ENCODE measurements around the gene ROR1. TPM values are rescaled to one million over a fixed set of nuclear protein-coding genes. Genes with fewer than 3 reads are reported as not detected.

ROR1 gene
- total and polyA plus RNA-seq, 8 donors: 25.5 to 95.8 (median 83.0) TPM

DNA sequence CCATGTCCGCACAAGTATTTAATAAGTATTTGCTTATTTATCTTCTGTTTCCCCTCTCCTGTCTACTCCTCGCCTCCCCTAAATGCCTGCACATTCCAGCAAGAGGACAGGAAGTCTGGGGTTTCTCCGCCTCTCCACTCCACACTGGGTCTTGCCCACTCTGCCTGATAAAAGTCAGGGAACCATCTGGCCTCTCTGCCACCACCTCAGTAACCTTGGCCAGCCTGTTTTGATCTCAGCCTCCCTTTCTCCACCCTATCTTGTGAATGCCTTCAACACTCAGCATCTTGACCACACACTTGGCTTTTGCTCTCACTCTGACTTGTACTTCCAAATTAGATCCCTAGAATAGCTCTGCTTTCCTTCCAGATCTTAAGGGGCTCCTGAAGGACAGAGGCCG lies 264.3 kb downstream of the ROR1 start:
- DNase-seq: no peak
- intact Hi-C loops (cut with DNase I): no loop called here
- no peak overlapping the region for H3K4me3 ChIP-seq
- H3K4me1 ChIP-seq: peaks cover 0 to 4% of the 10 kb centered on the region in 2 donors
- no peak for ATAC-seq
- peak overlapping the region in 1 of 2 donors; percentile 13 for H3K27ac ChIP-seq
- no peaks in the 10 kb centered on the region for H3K27me3 ChIP-seq
- no peaks in the 10 kb centered on the region for H3K9me3 ChIP-seq
- H3K36me3 ChIP-seq: no peaks in the 10 kb centered on the region
- TF ChIP-seq, protein P1, sequence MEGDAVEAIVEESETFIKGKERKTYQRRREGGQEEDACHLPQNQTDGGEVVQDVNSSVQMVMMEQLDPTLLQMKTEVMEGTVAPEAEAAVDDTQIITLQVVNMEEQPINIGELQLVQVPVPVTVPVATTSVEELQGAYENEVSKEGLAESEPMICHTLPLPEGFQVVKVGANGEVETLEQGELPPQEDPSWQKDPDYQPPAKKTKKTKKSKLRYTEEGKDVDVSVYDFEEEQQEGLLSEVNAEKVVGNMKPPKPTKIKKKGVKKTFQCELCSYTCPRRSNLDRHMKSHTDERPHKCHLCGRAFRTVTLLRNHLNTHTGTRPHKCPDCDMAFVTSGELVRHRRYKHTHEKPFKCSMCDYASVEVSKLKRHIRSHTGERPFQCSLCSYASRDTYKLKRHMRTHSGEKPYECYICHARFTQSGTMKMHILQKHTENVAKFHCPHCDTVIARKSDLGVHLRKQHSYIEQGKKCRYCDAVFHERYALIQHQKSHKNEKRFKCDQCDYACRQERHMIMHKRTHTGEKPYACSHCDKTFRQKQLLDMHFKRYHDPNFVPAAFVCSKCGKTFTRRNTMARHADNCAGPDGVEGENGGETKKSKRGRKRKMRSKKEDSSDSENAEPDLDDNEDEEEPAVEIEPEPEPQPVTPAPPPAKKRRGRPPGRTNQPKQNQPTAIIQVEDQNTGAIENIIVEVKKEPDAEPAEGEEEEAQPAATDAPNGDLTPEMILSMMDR (IDR thresholded peaks at IDR 0.05): no peak

- H3K9me3 ChIP-seq: no peaks in the 10 kb centered on the region
- intact Hi-C loops (cut with DNase I): no loop called here
- peaks cover 0 to 8% of the 10 kb centered on the region in 2 donors for H3K4me1 ChIP-seq
- H3K27ac ChIP-seq: peak overlapping the region in 1 of 2 donors; percentile 45
- TF ChIP-seq, protein P1 (IDR thresholded peaks at IDR 0.05): no peak
- no peak overlapping the region for H3K4me3 ChIP-seq
- H3K36me3 ChIP-seq: no peaks in the 10 kb centered on the region
- DNase-seq: no peak
- H3K27me3 ChIP-seq: no peaks in the 10 kb centered on the region
- no peak for ATAC-seq
Observed at GRCh38 chr1:64038965-64039364, 265.1 kb downstream of the ROR1 start.

DNA sequence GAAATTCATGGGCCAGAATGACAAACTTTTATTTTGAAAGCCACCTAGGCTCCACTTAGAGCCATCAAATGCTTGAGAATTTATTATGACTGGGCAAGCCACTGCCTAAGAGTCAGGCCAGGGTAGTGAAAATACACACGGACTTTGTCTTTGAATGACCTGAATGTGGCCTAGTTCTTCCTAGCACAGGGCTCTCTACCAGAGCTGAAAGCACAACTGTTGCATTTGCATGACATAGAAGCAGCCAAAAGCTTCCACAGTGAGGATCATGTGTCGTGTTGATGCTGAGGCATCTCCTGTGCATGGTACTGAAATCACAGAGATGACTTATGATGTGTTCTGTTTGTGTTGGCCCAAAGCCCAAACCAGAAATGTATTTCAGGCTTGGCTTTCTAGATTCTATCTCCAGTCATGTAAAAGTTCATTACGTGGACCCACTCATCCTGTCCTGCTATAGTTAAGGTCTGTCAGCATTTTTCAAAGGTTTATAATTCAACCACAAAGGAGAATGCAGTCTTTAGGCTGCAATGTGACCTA lies 265.6 kb downstream of the ROR1 start:
- peak in 2 of 4 donors; percentile 80 to 89 for DNase-seq
- Histone ChIP-seq H3K36me3 (no peaks in the 10 kb centered on the region), H3K4me3 (no peak overlapping the region), H3K9me3 (no peaks in the 10 kb centered on the region), H3K27ac (peak overlapping the region in 1 of 2 donors; percentile 45), H3K4me1 (peaks cover 0 to 8% of the 10 kb centered on the region in 2 donors), H3K27me3 (no peaks in the 10 kb centered on the region)
- TF ChIP-seq, protein P1 (IDR thresholded peaks at IDR 0.05): no peak
- intact Hi-C loops (cut with DNase I): no loop called here
- peak; percentile 55 for ATAC-seq

- TF ChIP-seq, protein P1 (IDR thresholded peaks at IDR 0.05): no peak
- DNase-seq (no peak), ATAC-seq (peak; percentile 29)
- intact Hi-C loops (cut with DNase I): no loop called here
- Histone ChIP-seq H3K4me1 (peaks cover 0 to 8% of the 10 kb centered on the region in 2 donors), H3K27me3 (no peaks in the 10 kb centered on the region), H3K27ac (peak overlapping the region in 1 of 2 donors; percentile 55), H3K4me3 (no peak overlapping the region), H3K9me3 (no peaks in the 10 kb centered on the region), H3K36me3 (no peaks in the 10 kb centered on the region)
Observed at GRCh38 chr1:64041371-64042131, 267.7 kb downstream of the ROR1 start.

- no peaks in the 10 kb centered on the region for H3K9me3 ChIP-seq
- no peak overlapping the region for H3K4me3 ChIP-seq
- TF ChIP-seq, protein P1 (IDR thresholded peaks at IDR 0.05): no peak
- no peaks in the 10 kb centered on the region for H3K27me3 ChIP-seq
- intact Hi-C loops (cut with DNase I): no loop called here
- H3K4me1 ChIP-seq: peaks cover 0 to 8% of the 10 kb centered on the region in 2 donors
- H3K27ac ChIP-seq: peak overlapping the region; percentile 55 to 56
- DNase-seq (peak in 2 of 4 donors; percentile 50 to 73), ATAC-seq (peak; percentile 79)
- no peaks in the 10 kb centered on the region for H3K36me3 ChIP-seq
Observed at GRCh38 chr1:64042331-64043100, 268.7 kb downstream of the ROR1 start.
